Activated T-helper 1 cell treated with anti-CD3 and anti-CD28 coated beads, Interleukin-12 subunit alpha, Interleukin-12 subunit beta, Interleukin-2, Interleukin-4 antibody, amounts not matched to agents 30 ng/mL and 10 ng/mL and 1 ng/mL, durations not matched to agents 14 hours and 24 hours and 36 hours (primary cell): ENCODE measurements around the gene USP4. TPM values are rescaled to one million over a fixed set of nuclear protein-coding genes. Genes with fewer than 3 reads are reported as not detected.
A peak's percentile ranks its signal among the peaks of the same experiment; 100 is the strongest.
"Not testable (repeated sequence)": the region's sequence is repeated elsewhere in the genome, so short reads cannot be mapped to it uniquely, and the experiment has no call there.

Experiments
- DNase-seq: peaks from one replicate; pipeline ENCODE4 v3.0.0; 2021; ENCODE audit warnings: low spot score
- H3K27ac Mint-ChIP-seq: one replicate; pipeline ENCODE4 v1.8.0; 2021; ENCODE audit warnings: mild to moderate bottlenecking, mixed read lengths
- H3K27me3 Mint-ChIP-seq: one replicate; pipeline ENCODE4 v1.8.0; 2022; ENCODE audit warnings: mild to moderate bottlenecking, moderate library complexity, mixed read lengths; ENCODE audit not compliant: insufficient read depth
- H3K36me3 Mint-ChIP-seq: one replicate; pipeline ENCODE4 v1.8.0; 2021; ENCODE audit warnings: low read depth, mixed read lengths
- H3K4me1 Mint-ChIP-seq: one replicate; pipeline ENCODE4 v1.8.0; 2021; ENCODE audit warnings: low read depth, mixed read lengths
- H3K4me3 Mint-ChIP-seq: one replicate; pipeline ENCODE4 v1.8.0; 2021; ENCODE audit warnings: mild to moderate bottlenecking, moderate library complexity, mixed read lengths
- H3K9me3 Mint-ChIP-seq: one replicate; pipeline ENCODE4 v1.8.0; 2021; ENCODE audit warnings: mixed read lengths
- intact Hi-C: fragments of 100-400 bp; cut with micrococcal nuclease; formaldehyde crosslinking; loops from one replicate; pipeline ENCODE4 v1.15.1; 2024
- total RNA-seq: library from RNA; stranded (reverse); gene quantifications from 2 replicates; pipeline ENCODE4 v1.2.3, GENCODE V29; 2022

The USP4 gene
- total RNA-seq, 1 donor from 2014 or later, result 84.4 TPM

GRCh38 chr3:49359623-49360022 is 19.8 kb upstream of the USP4 start:
- H3K9me3 Mint-ChIP-seq, result no peaks in the 10 kb centered on the region
- intact Hi-C loops, result loop anchor here (5.0 kb wide), 1 partner anchor 267 kb away; the partner anchor contains the start of gene QRICH1
- no peak overlapping the region for H3K27ac Mint-ChIP-seq
- H3K27me3 Mint-ChIP-seq, result no peaks in the 10 kb centered on the region
- peaks cover 40% of the 10 kb centered on the region for H3K36me3 Mint-ChIP-seq
- DNase-seq, result no peak
- peaks cover 27% of the 10 kb centered on the region for H3K4me1 Mint-ChIP-seq
- peak overlapping the region; percentile 94 for H3K4me3 Mint-ChIP-seq

GRCh38 chr3:49358884-49359225 is 19.0 kb upstream of the USP4 start:
- peak overlapping the region; percentile 94 for H3K4me3 Mint-ChIP-seq
- H3K36me3 Mint-ChIP-seq, result peaks cover 42% of the 10 kb centered on the region
- H3K27ac Mint-ChIP-seq, result peak overlapping the region; percentile 90
- no peak for DNase-seq
- intact Hi-C loops, result loop anchor here (1.0 to 5.0 kb wide), 6 partner anchors 14 to 267 kb away; partner anchors contain the start of genes NICN1, QRICH1, TCTA and USP4
- no peaks in the 10 kb centered on the region for H3K27me3 Mint-ChIP-seq
- no peaks in the 10 kb centered on the region for H3K9me3 Mint-ChIP-seq
- H3K4me1 Mint-ChIP-seq, result peaks cover 27% of the 10 kb centered on the region

GRCh38 chr3:49358217-49358883 is 18.5 kb upstream of the USP4 start, which contains the start of gene GPX1:
TSS of gene GPX1 (minus strand) at chr3:49358353. CDS start at chr3:49358278, 75 bp downstream.
- peak within 1 kb of the TSS; percentile 90 for H3K27ac Mint-ChIP-seq
- no peaks in the 10 kb centered on the region for H3K9me3 Mint-ChIP-seq
- peak within 1 kb of the TSS; percentile 94 for H3K4me3 Mint-ChIP-seq
- intact Hi-C loops, result loop anchor here (1.0 to 5.0 kb wide), 6 partner anchors 13 to 266 kb away; partner anchors contain the start of genes NICN1, QRICH1, TCTA and USP4
- peak; percentile 83 for DNase-seq
- H3K4me1 Mint-ChIP-seq, result peaks cover 27% of the 10 kb centered on the region
- no peaks in the 10 kb centered on the region for H3K27me3 Mint-ChIP-seq
- peaks cover 42% of the 10 kb centered on the region for H3K36me3 Mint-ChIP-seq

- H3K27me3 Mint-ChIP-seq, H3K9me3 Mint-ChIP-seq: not testable (repeated sequence)
- intact Hi-C loops, result loop anchor here (1.0 to 5.0 kb wide), 6 partner anchors 12 to 265 kb away; partner anchors contain the start of genes NICN1, QRICH1, TCTA and USP4
- peak; percentile 37 for DNase-seq
- H3K4me1 Mint-ChIP-seq, result peaks cover 24% of the 10 kb centered on the region
- H3K36me3 Mint-ChIP-seq, result peaks cover 41% of the 10 kb centered on the region
- peak overlapping the region; percentile 94 for H3K4me3 Mint-ChIP-seq
- peak overlapping the region; percentile 90 for H3K27ac Mint-ChIP-seq
Observed at GRCh38 chr3:49357443-49358216, 17.8 kb upstream of the USP4 start.

- peaks cover 20% of the 10 kb centered on the region for H3K4me1 Mint-ChIP-seq
- not testable (repeated sequence) for DNase-seq, H3K9me3 Mint-ChIP-seq, H3K27me3 Mint-ChIP-seq
- H3K27ac Mint-ChIP-seq, result peak overlapping the region; percentile 86
- intact Hi-C loops, result loop anchor here (5.0 kb wide), 1 partner anchor 265 kb away; the partner anchor contains the start of gene QRICH1
- H3K4me3 Mint-ChIP-seq, result peak overlapping the region; percentile 94
- H3K36me3 Mint-ChIP-seq, result peaks cover 38% of the 10 kb centered on the region
Observed at GRCh38 chr3:49357095-49357442, 17.2 kb upstream of the USP4 start.

- no peaks in the 10 kb centered on the region for H3K9me3 Mint-ChIP-seq
- no peak overlapping the region for H3K27ac Mint-ChIP-seq
- DNase-seq, result no peak
- H3K4me3 Mint-ChIP-seq, result no peak overlapping the region
- H3K27me3 Mint-ChIP-seq, result no peaks in the 10 kb centered on the region
- H3K4me1 Mint-ChIP-seq, result peaks cover 14% of the 10 kb centered on the region
- intact Hi-C loops, result no loop called here
- peaks cover 17% of the 10 kb centered on the region for H3K36me3 Mint-ChIP-seq
Observed at GRCh38 chr3:49352890-49353421, 13.1 kb upstream of the USP4 start.

- H3K4me3 Mint-ChIP-seq, result no peak overlapping the region
Observed at GRCh38 chr3:49352281-49352680, 12.4 kb upstream of the USP4 start.

GRCh38 chr3:49351521-49352011 is 11.7 kb upstream of the USP4 start:
- intact Hi-C loops, result no loop called here

More at GRCh38 chr3:49352281-49352680, 12.4 kb upstream of the USP4 start:
- DNase-seq, result no peak
- no peak overlapping the region for H3K27ac Mint-ChIP-seq
- H3K9me3 Mint-ChIP-seq, result no peaks in the 10 kb centered on the region
- H3K27me3 Mint-ChIP-seq, result no peaks in the 10 kb centered on the region
- peaks cover 14% of the 10 kb centered on the region for H3K4me1 Mint-ChIP-seq
- H3K36me3 Mint-ChIP-seq, result peaks cover 13% of the 10 kb centered on the region
- intact Hi-C loops, result no loop called here

GRCh38 chr3:49349348-49350114 is 9.7 kb upstream of the USP4 start:
- no peaks in the 10 kb centered on the region for H3K9me3 Mint-ChIP-seq
- no peak overlapping the region for H3K27ac Mint-ChIP-seq
- no peaks in the 10 kb centered on the region for H3K27me3 Mint-ChIP-seq
- intact Hi-C loops, result no loop called here
- H3K36me3 Mint-ChIP-seq, result peaks cover 6% of the 10 kb centered on the region
- peaks cover 15% of the 10 kb centered on the region for H3K4me1 Mint-ChIP-seq
- H3K4me3 Mint-ChIP-seq, result no peak overlapping the region
- DNase-seq, result no peak

More at GRCh38 chr3:49351521-49352011, 11.7 kb upstream of the USP4 start:
- H3K9me3 Mint-ChIP-seq, result no peaks in the 10 kb centered on the region
- no peak overlapping the region for H3K27ac Mint-ChIP-seq
- H3K4me3 Mint-ChIP-seq, result no peak overlapping the region
- peaks cover 11% of the 10 kb centered on the region for H3K36me3 Mint-ChIP-seq
- H3K4me1 Mint-ChIP-seq, result peaks cover 12% of the 10 kb centered on the region
- no peaks in the 10 kb centered on the region for H3K27me3 Mint-ChIP-seq
- no peak for DNase-seq

- H3K9me3 Mint-ChIP-seq, H3K27ac Mint-ChIP-seq, intact Hi-C loops, H3K36me3 Mint-ChIP-seq, H3K27me3 Mint-ChIP-seq, H3K4me3 Mint-ChIP-seq, DNase-seq: not testable (repeated sequence)
- peaks cover 17% of the 10 kb centered on the region for H3K4me1 Mint-ChIP-seq
Observed at GRCh38 chr3:49348361-49348760, 8.5 kb upstream of the USP4 start.

- Mint-ChIP-seq H3K27me3 (no peaks in the 10 kb centered on the region), H3K9me3 (no peaks in the 10 kb centered on the region), H3K4me3 (no peak overlapping the region), H3K36me3 (peaks cover 4% of the 10 kb centered on the region), H3K4me1 (peaks cover 23% of the 10 kb centered on the region), H3K27ac (peak overlapping the region; percentile 29)
- intact Hi-C loops, result no loop called here
- no peak for DNase-seq
Observed at GRCh38 chr3:49346797-49347251, 7.0 kb upstream of the USP4 start.

- Mint-ChIP-seq H3K36me3 (peaks cover 15% of the 10 kb centered on the region), H3K9me3 (no peaks in the 10 kb centered on the region), H3K4me1 (peaks cover 45% of the 10 kb centered on the region), H3K4me3 (no peak overlapping the region), H3K27ac (no peak overlapping the region), H3K27me3 (no peaks in the 10 kb centered on the region)
- intact Hi-C loops, result loop anchor here (5.0 kb wide), 3 partner anchors 321 to 894 kb away; partner anchors contain the start of genes APEH, GNAI2 and NDUFAF3
- DNase-seq, result no peak
Observed at GRCh38 chr3:49343163-49343562, 3.3 kb upstream of the USP4 start.
